Caco-2 (cell line): ENCODE results near the gene FAU. TPM values are rescaled to one million over a fixed set of nuclear protein-coding genes. Genes with fewer than 3 reads are reported as not detected.

Experiments used
- BruUV-seq: library from RNA; stranded (reverse); fragments of 400-500 nt; replicated peaks from 2 replicates; lab custom pipeline; 2021; lab: Mats Ljungman, UMichigan
- CTCF ChIA-PET: fragments of 300-600 bp; sonication (Branson Sonifier 250); formaldehyde crosslinking; loops from one replicate; lab custom pipeline; 2022; ENCODE audit warnings: antibody characterized with exemption; lab: Charles Lee
- POLR2A ChIA-PET: fragments of 300-600 bp; sonication (Branson Sonifier 250); formaldehyde crosslinking; loops from one replicate; lab custom pipeline; 2022; ENCODE audit warnings: antibody characterized with exemption; lab: Charles Lee
- DNase-seq, 2 experiments: peaks; one replicate each; pipeline versions ENCODE4 v3.0.0 to v3.0.0-alpha.2; 2020 to 2022
- H3K27me3 ChIP-seq: replicated peaks from 2 replicates; pipeline ENCODE4 v1.6.0; 2011; ENCODE audit warnings: low read length; ENCODE audit not compliant: control insufficient read depth, insufficient read depth
- H3K36me3 ChIP-seq: 2 replicates; pipeline ENCODE4 v1.5.1; 2011; ENCODE audit warnings: low read length; ENCODE audit not compliant: control insufficient read depth, insufficient read depth
- H3K4me1 ChIP-seq: fragments of 250-450 bp; sonication (Bioruptor Pico); 2 replicates; pipeline ENCODE4 v1.5.1; 2020; ENCODE audit warnings: mild to moderate bottlenecking
- H3K4me3 ChIP-seq: 2 replicates; pipeline ENCODE4 v1.5.1; 2011; ENCODE audit warnings: low read depth, mild to moderate bottlenecking, control low read depth, low read length
- H3K9me3 ChIP-seq: fragments of 250-450 bp; sonication (Bioruptor Pico); 2 replicates; pipeline ENCODE4 v1.5.1; 2020; ENCODE audit warnings: mild to moderate bottlenecking, moderate library complexity
- H3K27ac Mint-ChIP-seq: one replicate; pipeline ENCODE4 v1.8.0; 2022; ENCODE audit warnings: mixed read lengths; ENCODE audit not compliant: unreplicated experiment
- H3K27me3 Mint-ChIP-seq: one replicate; pipeline ENCODE4 v1.8.0; 2022; ENCODE audit warnings: mixed read lengths; ENCODE audit not compliant: insufficient read depth, unreplicated experiment
- H3K36me3 Mint-ChIP-seq: one replicate; pipeline ENCODE4 v1.8.0; 2022; ENCODE audit warnings: mild to moderate bottlenecking, mixed read lengths; ENCODE audit not compliant: insufficient read depth, unreplicated experiment
- H3K4me1 Mint-ChIP-seq: one replicate; pipeline ENCODE4 v1.8.0; 2022; ENCODE audit warnings: low read depth, mixed read lengths; ENCODE audit not compliant: unreplicated experiment
- H3K4me3 Mint-ChIP-seq: one replicate; pipeline ENCODE4 v1.8.0; 2022; ENCODE audit warnings: mild to moderate bottlenecking, moderate library complexity, mixed read lengths; ENCODE audit not compliant: unreplicated experiment
- H3K9me3 Mint-ChIP-seq: one replicate; pipeline ENCODE4 v1.8.0; 2022; ENCODE audit warnings: mixed read lengths; ENCODE audit not compliant: unreplicated experiment
- intact Hi-C: fragments of 100-400 bp; cut with micrococcal nuclease; formaldehyde crosslinking; loops from one replicate; pipeline ENCODE4 v1.10.0; 2022; ENCODE audit not compliant: unreplicated experiment
- total RNA-seq: library from RNA; stranded (reverse); gene quantifications from 2 replicates; pipeline ENCODE4 v1.2.3, GENCODE V29; 2022
- TF ChIP-seq, protein P1 (sequence below), 2 experiments: fragments of 200-600 bp in 1 of 2; IDR thresholded peaks; 1 replicate in 1 of 2; 2 replicates in 1 of 2; pipeline versions ENCODE4 v1.5.1 to v1.8.0; 2011 to 2022; ENCODE audit warnings: antibody characterized with exemption in 1 of 2, control low read depth in 1 of 2, inconsistent platforms in 1 of 2, low read depth in 1 of 2, low read length in 1 of 2, mild to moderate bottlenecking in 1 of 2, moderate library complexity in 1 of 2; ENCODE audit not compliant: insufficient read depth in 1 of 2, severe bottlenecking in 1 of 2, unreplicated experiment in 1 of 2

Gene FAU
- total RNA-seq, 1 experiment from 2014 or later, result 918 TPM

DNA sequence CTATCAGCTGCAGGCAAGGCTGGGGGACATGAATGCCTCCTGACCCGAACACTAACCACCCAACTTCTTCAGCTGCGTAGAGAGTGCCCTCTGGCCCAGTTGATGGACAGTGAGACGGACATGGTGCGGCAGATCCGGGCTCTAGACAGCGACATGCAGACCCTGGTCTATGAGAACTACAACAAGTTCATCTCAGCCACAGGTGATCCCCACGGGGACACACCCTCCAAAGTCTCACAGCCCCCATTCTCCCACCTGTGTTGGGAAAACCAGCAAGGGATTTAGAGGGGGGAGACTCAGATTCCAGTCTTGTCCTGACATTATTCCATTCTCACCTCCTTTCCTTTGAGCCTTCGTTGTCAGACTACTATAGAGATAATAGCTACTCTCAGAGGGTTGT, 25.0 kb downstream of the FAU start:
- ChIA-PET POLR2A (interaction anchor here (0.5 to 0.9 kb wide), 2 partner anchors 19 to 81 kb away, joined by 3 to 4 read pairs; no protein-coding TSS in a partner anchor), CTCF (interaction anchor here (0.9 to 2.6 kb wide), 3 partner anchors 13 to 21 kb away, joined by 4 to 10 read pairs (median 9); partner anchors contain the start of genes TM7SF2 and ZNHIT2)
- H3K4me3 Mint-ChIP-seq, result peak overlapping the region; percentile 86
- no peaks in the 10 kb centered on the region for H3K9me3 ChIP-seq
- peak overlapping the region; percentile 90 for H3K27ac Mint-ChIP-seq
- intact Hi-C loops, result loop anchor here (1.0 kb wide), 2 partner anchors 13 to 20 kb away; partner anchors contain the start of gene ZNHIT2
- DNase-seq, result no peak
- H3K36me3 Mint-ChIP-seq, result peaks cover 14% of the 10 kb centered on the region
- 0 out of 2 replicates have a peak, but pooled peaks cover 2% of the 10 kb centered on the region for H3K36me3 ChIP-seq
- H3K27me3 ChIP-seq, result no peaks in the 10 kb centered on the region
- H3K9me3 Mint-ChIP-seq, result no peaks in the 10 kb centered on the region
- H3K4me1 ChIP-seq, result peaks cover 10% of the 10 kb centered on the region
- H3K4me3 ChIP-seq, result peak overlapping the region; percentile 56
- H3K27me3 Mint-ChIP-seq, result no peaks in the 10 kb centered on the region
- BruUV-seq, result TSS peak; percentile 50
- TF ChIP-seq, protein P1, sequence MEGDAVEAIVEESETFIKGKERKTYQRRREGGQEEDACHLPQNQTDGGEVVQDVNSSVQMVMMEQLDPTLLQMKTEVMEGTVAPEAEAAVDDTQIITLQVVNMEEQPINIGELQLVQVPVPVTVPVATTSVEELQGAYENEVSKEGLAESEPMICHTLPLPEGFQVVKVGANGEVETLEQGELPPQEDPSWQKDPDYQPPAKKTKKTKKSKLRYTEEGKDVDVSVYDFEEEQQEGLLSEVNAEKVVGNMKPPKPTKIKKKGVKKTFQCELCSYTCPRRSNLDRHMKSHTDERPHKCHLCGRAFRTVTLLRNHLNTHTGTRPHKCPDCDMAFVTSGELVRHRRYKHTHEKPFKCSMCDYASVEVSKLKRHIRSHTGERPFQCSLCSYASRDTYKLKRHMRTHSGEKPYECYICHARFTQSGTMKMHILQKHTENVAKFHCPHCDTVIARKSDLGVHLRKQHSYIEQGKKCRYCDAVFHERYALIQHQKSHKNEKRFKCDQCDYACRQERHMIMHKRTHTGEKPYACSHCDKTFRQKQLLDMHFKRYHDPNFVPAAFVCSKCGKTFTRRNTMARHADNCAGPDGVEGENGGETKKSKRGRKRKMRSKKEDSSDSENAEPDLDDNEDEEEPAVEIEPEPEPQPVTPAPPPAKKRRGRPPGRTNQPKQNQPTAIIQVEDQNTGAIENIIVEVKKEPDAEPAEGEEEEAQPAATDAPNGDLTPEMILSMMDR (IDR thresholded peaks at IDR 0.05; ENCODE audit: insufficient read depth in 1 of 2, low read depth in 1 of 2, low read length in 1 of 2, severe bottlenecking in 1 of 2, unreplicated experiment in 1 of 2), result no peak
- H3K4me1 Mint-ChIP-seq, result peaks cover 12% of the 10 kb centered on the region

DNA sequence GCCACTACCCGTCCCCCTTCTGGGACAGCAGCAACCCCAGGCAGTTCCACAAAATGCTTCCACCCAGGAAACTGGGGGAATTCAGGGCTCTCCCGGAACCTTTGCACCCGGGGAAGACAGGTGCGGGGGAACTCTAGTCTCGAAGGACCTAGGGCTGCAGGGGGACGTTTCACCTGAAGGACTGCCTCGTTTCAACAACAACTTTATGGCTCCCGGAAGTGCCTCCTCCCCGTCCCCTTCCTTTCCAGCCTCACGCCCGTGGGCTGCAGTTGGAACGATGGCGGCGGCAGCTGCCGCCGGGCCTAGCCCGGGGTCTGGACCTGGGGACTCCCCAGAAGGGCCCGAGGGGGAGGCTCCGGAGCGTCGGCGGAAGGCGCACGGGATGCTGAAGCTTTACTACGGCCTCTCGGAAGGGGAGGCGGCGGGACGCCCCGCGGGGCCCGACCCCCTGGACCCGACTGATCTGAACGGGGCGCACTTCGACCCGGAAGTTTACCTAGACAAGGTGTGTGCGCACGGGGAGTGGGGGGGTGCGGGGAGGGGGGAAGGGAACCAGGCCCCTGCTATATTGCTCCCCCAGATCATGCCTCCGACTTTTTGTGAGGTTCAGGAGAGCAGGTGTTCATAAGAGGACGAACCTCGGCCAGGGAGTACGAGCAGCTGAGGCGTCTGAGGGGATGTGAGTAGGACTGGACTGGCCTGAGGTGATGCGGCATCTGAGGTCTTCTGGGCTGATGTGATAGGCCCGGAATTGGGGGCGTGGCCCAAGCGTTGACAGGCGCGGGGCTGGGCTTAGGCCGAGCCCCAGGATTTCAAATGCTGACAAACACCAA, 25.7 kb downstream of the FAU start, which contains the start of gene VPS51:
Gene VPS51 (plus strand): TSS at position 241 of the 833 bp plus-strand sequence. CDS start 37 bp downstream, at position 278.
- ChIA-PET POLR2A (interaction anchor here (0.5 to 0.9 kb wide), 3 partner anchors 16 to 80 kb away, joined by 3 to 5 read pairs (median 4); partner anchors contain the start of gene TM7SF2), CTCF (interaction anchor here (0.7 to 2.6 kb wide), 4 partner anchors 14 to 311 kb away, joined by 4 to 10 read pairs (median 8); partner anchors contain the start of genes TM7SF2 and ZNHIT2)
- H3K36me3 ChIP-seq, result 0 out of 2 replicates have a peak, but pooled peaks cover 2% of the 10 kb centered on the region
- BruUV-seq, result TSS peak; percentile 89
- Mint-ChIP-seq H3K27me3 (no peaks in the 10 kb centered on the region), H3K27ac (peak within 1 kb of the TSS; percentile 90), H3K36me3 (peaks cover 14% of the 10 kb centered on the region), H3K4me1 (peaks cover 12% of the 10 kb centered on the region), H3K9me3 (no peaks in the 10 kb centered on the region), H3K4me3 (peak within 1 kb of the TSS; percentile 86)
- DNase-seq, result peak; percentile 92 to 93
- TF ChIP-seq, protein P1 (IDR thresholded peaks at IDR 0.05; ENCODE audit: insufficient read depth in 1 of 2, low read depth in 1 of 2, low read length in 1 of 2, severe bottlenecking in 1 of 2, unreplicated experiment in 1 of 2), result no peak
- no peaks in the 10 kb centered on the region for H3K9me3 ChIP-seq
- intact Hi-C loops, result loop anchor here (1.0 kb wide), 2 partner anchors 14 to 21 kb away; partner anchors contain the start of gene ZNHIT2
- peak within 1 kb of the TSS; percentile 56 for H3K4me3 ChIP-seq
- H3K27me3 ChIP-seq, result no peaks in the 10 kb centered on the region
- H3K4me1 ChIP-seq, result peaks cover 10% of the 10 kb centered on the region

DNA sequence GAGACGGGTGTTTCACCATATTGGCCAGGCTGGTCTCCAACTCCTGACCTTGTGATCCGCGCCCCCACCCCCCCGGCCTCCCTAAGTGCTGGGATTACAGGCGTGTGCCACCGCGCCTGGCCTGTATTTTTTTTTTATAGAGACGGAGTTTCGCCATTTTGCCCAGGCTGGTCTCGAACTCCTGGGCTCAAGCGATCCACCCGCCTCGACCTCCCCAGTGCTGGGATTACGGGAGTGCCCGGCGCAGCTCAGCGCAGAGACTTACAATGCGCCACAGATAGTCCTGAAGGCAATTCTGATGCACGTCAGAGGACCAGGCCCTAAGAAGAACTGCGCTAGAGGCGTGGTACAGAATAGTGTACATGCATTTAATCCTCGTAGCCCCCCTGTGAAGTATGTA, 26.5 kb downstream of the FAU start:
- no TSS peak for BruUV-seq
- 0 out of 2 replicates have a peak, but pooled peaks cover 2% of the 10 kb centered on the region for H3K36me3 ChIP-seq
- H3K36me3 Mint-ChIP-seq, result peaks cover 14% of the 10 kb centered on the region
- POLR2A ChIA-PET, result interaction anchor here (0.9 kb wide), 1 partner anchor 16 kb away, joined by 5 read pairs; the partner anchor contains the start of gene TM7SF2
- H3K4me1 Mint-ChIP-seq, result peaks cover 12% of the 10 kb centered on the region
- no peak overlapping the region for H3K4me3 ChIP-seq
- no peaks in the 10 kb centered on the region for H3K9me3 ChIP-seq
- TF ChIP-seq, protein P1 (IDR thresholded peaks at IDR 0.05; ENCODE audit: insufficient read depth in 1 of 2, low read depth in 1 of 2, low read length in 1 of 2, severe bottlenecking in 1 of 2, unreplicated experiment in 1 of 2), result no peak
- H3K4me3 Mint-ChIP-seq, result peak overlapping the region; percentile 86
- DNase-seq, result no peak
- peak overlapping the region; percentile 90 for H3K27ac Mint-ChIP-seq
- H3K27me3 ChIP-seq, result no peaks in the 10 kb centered on the region
- H3K27me3 Mint-ChIP-seq, result no peaks in the 10 kb centered on the region
- peaks cover 10% of the 10 kb centered on the region for H3K4me1 ChIP-seq
- intact Hi-C loops, result no loop called here
- H3K9me3 Mint-ChIP-seq, result no peaks in the 10 kb centered on the region
- CTCF ChIA-PET, result interaction anchor here (1.7 to 2.6 kb wide), 2 partner anchors 15 to 17 kb away, joined by 9 to 10 read pairs; partner anchors contain the start of gene TM7SF2
